HepG2 (cell line): ENCODE measurements around the gene SLC27A2. TPM values are rescaled to one million over a fixed set of nuclear protein-coding genes. Genes with fewer than 3 reads are reported as not detected.

Experiments used
- ATAC-seq: fragments of 200-7000 bp; cut with Tn5 transposase; 3 replicates; pipeline ENCODE4 v1.9.1; 2020; ENCODE audit warnings: mild to moderate bottlenecking, moderate library complexity
- BruUV-seq: library from RNA; stranded (reverse); fragments of 400-500 nt; replicated peaks from 2 replicates; lab custom pipeline; 2021; lab: Mats Ljungman, UMichigan
- CTCF ChIA-PET: fragments of 300-600 bp; formaldehyde crosslinking; extraction: SDS; loops from one replicate; lab custom pipeline; 2021; ENCODE audit warnings: low total read pairs, inconsistent platforms, low intra/inter-chr PET ratio; lab: Yijun Ruan, JAX
- POLR2A ChIA-PET: fragments of 350-600 bp; sonication (Branson Sonifier 250); formaldehyde crosslinking; loops from one replicate; lab custom pipeline; 2020; ENCODE audit warnings: antibody characterized with exemption, inconsistent platforms; lab: Yijun Ruan, JAX
- DNase-seq: peaks from one replicate; pipeline ENCODE4 v3.0.0-alpha.2; 2015; ENCODE audit warnings: low spot score
- FAIRE-seq: peaks from 3 replicates; lab custom pipeline; 2011; peaks lifted over from hg19 to GRCh38; lab: Jason Lieb, UNC
- H2AFZ ChIP-seq: one replicate; pipeline ENCODE4 v1.6.1; 2011; ENCODE audit warnings: low read length, inconsistent platforms
- H3K27ac ChIP-seq: fragments of 300-600 bp; 3 replicates; pipeline ENCODE4 v1.8.0; 2011; ENCODE audit warnings: mixed run types, mild to moderate bottlenecking, mixed read lengths, low read length, inconsistent platforms; ENCODE audit not compliant: insufficient read depth; ENCODE audit errors: extremely low read length
- H3K27me3 ChIP-seq, 2 experiments: fragments of 200-600 bp in 1 of 2; 2 replicates in 1 of 2; 3 replicates in 1 of 2; pipeline versions ENCODE4 v1.6.0 to v1.8.0; 2011; ENCODE audit warnings: low read length in 2 of 2, mild to moderate bottlenecking in 2 of 2, moderate library complexity in 2 of 2, inconsistent platforms in 1 of 2; ENCODE audit not compliant: insufficient read depth in 2 of 2, control insufficient read depth in 1 of 2
- H3K36me3 ChIP-seq, 2 experiments: fragments of 200-600 bp in 1 of 2; replicated peaks in 1 of 2; 2 replicates in 1 of 2; 3 replicates in 1 of 2; pipeline versions ENCODE4 v1.5.1 to v1.8.0; 2011; ENCODE audit warnings: low read length in 2 of 2, inconsistent platforms in 1 of 2; ENCODE audit not compliant: insufficient read depth in 2 of 2, control insufficient read depth in 1 of 2
- H3K4me1 ChIP-seq: 2 replicates; pipeline ENCODE4 v1.5.1; 2012; ENCODE audit warnings: low read length, inconsistent platforms; ENCODE audit not compliant: insufficient read depth
- H3K4me2 ChIP-seq: 2 replicates; pipeline ENCODE4 v1.6.0; 2011; ENCODE audit warnings: low read depth, low read length, inconsistent platforms
- H3K4me3 ChIP-seq, 3 experiments: fragments of 200-600 bp in 1 of 3; sonication (generic), shearing (Covaris generic) in 1 of 3; replicated peaks in 1 of 3; 2 replicates each; pipeline ENCODE4 v1.5.1; 2011 to 2016; ENCODE audit warnings: low read length in 3 of 3, inconsistent platforms in 2 of 3, low read depth in 2 of 3, mild to moderate bottlenecking in 2 of 3, control low read depth in 1 of 3, mixed read lengths in 1 of 3; ENCODE audit not compliant: insufficient read depth in 1 of 3
- H3K79me2 ChIP-seq: one replicate; pipeline ENCODE4 v1.6.1; 2011; ENCODE audit warnings: low read length, inconsistent platforms; ENCODE audit not compliant: insufficient read depth
- H3K9ac ChIP-seq: 2 replicates; pipeline ENCODE4 v1.6.0; 2011; ENCODE audit warnings: mild to moderate bottlenecking, low read depth, low read length, inconsistent platforms; ENCODE audit not compliant: insufficient read depth
- H3K9me3 ChIP-seq: 2 replicates; pipeline ENCODE4 v1.5.1; 2012; ENCODE audit warnings: mild to moderate bottlenecking, low read length
- H4K20me1 ChIP-seq: 2 replicates; pipeline ENCODE4 v1.6.0; 2011; ENCODE audit warnings: inconsistent platforms, mild to moderate bottlenecking, low read length, moderate library complexity; ENCODE audit not compliant: insufficient read depth
- ATAD3A ChIP-seq: sonication (generic); formaldehyde crosslinking; IDR thresholded peaks from 2 replicates; pipeline ENCODE4 v1.4.0; 2020; ENCODE audit warnings: missing genetic modification reagents
- FIP1L1 ChIP-seq: fragments of 200-400 bp; formaldehyde crosslinking; IDR thresholded peaks from 2 replicates; pipeline ENCODE4 v1.6.1; 2018; ENCODE audit warnings: low read depth, mild to moderate bottlenecking, low read length, moderate library complexity, borderline replicate concordance; ENCODE audit not compliant: insufficient read depth
- GLI4 ChIP-seq: sonication (generic); formaldehyde crosslinking; IDR thresholded peaks from 2 replicates; pipeline ENCODE4 v1.5.1; 2020; ENCODE audit warnings: missing genetic modification reagents, mild to moderate bottlenecking, moderate library complexity, borderline replicate concordance
- HDAC6 ChIP-seq: fragments of 200-600 bp; sonication (generic); IDR thresholded peaks from 2 replicates; pipeline ENCODE4 v1.7.0; 2017; ENCODE audit warnings: mild to moderate bottlenecking, antibody characterized with exemption, low read length, low read depth
- HOXA9 ChIP-seq: sonication (generic); formaldehyde crosslinking; IDR thresholded peaks from 2 replicates; pipeline ENCODE4 v1.8.1; 2022; ENCODE audit warnings: missing genetic modification reagents, mild to moderate bottlenecking, moderate library complexity, borderline replicate concordance
- MATR3 ChIP-seq: sonication (generic); formaldehyde crosslinking; IDR thresholded peaks from 2 replicates; pipeline ENCODE4 v1.4.0; 2020; ENCODE audit warnings: missing genetic modification reagents
- RELA ChIP-seq: sonication (generic); formaldehyde crosslinking; IDR thresholded peaks from 2 replicates; pipeline ENCODE4 v1.4.0; 2020; ENCODE audit warnings: missing genetic modification reagents
- ZC3H4 ChIP-seq: sonication (generic); formaldehyde crosslinking; IDR thresholded peaks from 2 replicates; pipeline ENCODE4 v1.4.0; 2020; ENCODE audit warnings: missing genetic modification reagents, borderline replicate concordance
- ZNF17 ChIP-seq: sonication (generic); formaldehyde crosslinking; IDR thresholded peaks from 2 replicates; pipeline ENCODE4 v1.5.0; 2020; ENCODE audit warnings: mild to moderate bottlenecking, missing genetic modification reagents
- ZNF251 ChIP-seq: sonication (generic); formaldehyde crosslinking; IDR thresholded peaks from 2 replicates; pipeline ENCODE4 v1.9.0; 2021; ENCODE audit warnings: mild to moderate bottlenecking, missing genetic modification reagents
- ZNF446 ChIP-seq: sonication (generic); formaldehyde crosslinking; IDR thresholded peaks from 2 replicates; pipeline ENCODE4 v1.5.0; 2020; ENCODE audit warnings: mild to moderate bottlenecking, missing genetic modification reagents
- ZNF451 ChIP-seq: sonication (generic); formaldehyde crosslinking; IDR thresholded peaks from 2 replicates; pipeline ENCODE4 v1.5.0; 2020; ENCODE audit warnings: mild to moderate bottlenecking, missing genetic modification reagents
- ZNF644 ChIP-seq: IDR thresholded peaks from 2 replicates; pipeline ENCODE4 v1.6.1; 2016; ENCODE audit warnings: low read depth
- ZNF883 ChIP-seq: sonication (generic); formaldehyde crosslinking; IDR thresholded peaks from 2 replicates; pipeline ENCODE4 v1.5.1; 2020; ENCODE audit warnings: mild to moderate bottlenecking, missing genetic modification reagents; ENCODE audit errors: not compliant biosample characterization
- WGBS: methylation state at CpG from one replicate; pipeline ENCODE4 v1.1.6; 2017; ENCODE audit warnings: low lambda C conversion rate; 5-methylcytosine and 5-hydroxymethylcytosine counted together
- in situ Hi-C: cut with HindIII; loops from 2 replicates; pipeline ENCODE4 v1.10.0; 2017; ENCODE audit warnings: low pct_unique_long_range_greater_than_20kb; ENCODE audit not compliant: extremely low pct_ligation_motif_present
- intact Hi-C: fragments of 100-400 bp; cut with micrococcal nuclease; formaldehyde crosslinking; loops from one replicate; pipeline ENCODE4 v1.10.0; 2022; ENCODE audit not compliant: unreplicated experiment
- polyA plus RNA-seq, 8 experiments: library from polyadenylated mRNA; depleted of rRNA in 3 of 8; stranded (reverse) in 7 of 8; unstranded in 1 of 8; fragments of >200 nt; fragmentation: Illumina TruSeq in 4 of 8; extraction: Trizol in 4 of 8; gene quantifications; 2 replicates each; pipeline versions ENCODE4 v1.2.1 to v1.2.3, GENCODE V29; 2011 to 2016; ENCODE audit warnings: low read depth in 4 of 8, missing spikeins in 1 of 8, mixed read lengths in 1 of 8; ENCODE audit not compliant: insufficient read depth in 1 of 8
- total RNA-seq, 5 experiments: library from RNA; depleted of rRNA; stranded (reverse); fragments of >200 nt; fragmentation: Illumina TruSeq; extraction: Trizol; gene quantifications; 2 replicates each; pipeline ENCODE4 v1.2.3, GENCODE V29; 2016; ENCODE audit warnings: low read depth in 1 of 5
- TF ChIP-seq, protein P1 (sequence below), 2 experiments: sonication (generic) in 1 of 2; formaldehyde crosslinking in 1 of 2; IDR thresholded peaks; 2 replicates each; pipeline versions ENCODE4 v1.4.0 to v1.6.1; 2018 to 2020; ENCODE audit warnings: missing genetic modification reagents in 2 of 2, borderline replicate concordance in 1 of 2, low read depth in 1 of 2, mild to moderate bottlenecking in 1 of 2, missing biosample characterization in 1 of 2
- TF ChIP-seq, protein P2 (sequence below): fragments of 450-650 bp; IDR thresholded peaks from 2 replicates; pipeline ENCODE4 v1.6.1; 2017
- TF ChIP-seq, protein P3 (sequence below): sonication (generic); formaldehyde crosslinking; IDR thresholded peaks from 2 replicates; pipeline ENCODE4 v1.4.0; 2020; ENCODE audit warnings: low read depth, missing genetic modification reagents
- TF ChIP-seq, protein P4 (sequence below): IDR thresholded peaks from 2 replicates; pipeline ENCODE4 v1.6.1; 2016; ENCODE audit warnings: mild to moderate bottlenecking, missing biosample characterization, missing genetic modification reagents

Gene SLC27A2
- total and polyA plus RNA-seq, 2 of the 13 experiments (the other 11 are each of a cell fraction or from before 2014, with no cell fraction given) = 14.6 to 23.4 TPM

DNA sequence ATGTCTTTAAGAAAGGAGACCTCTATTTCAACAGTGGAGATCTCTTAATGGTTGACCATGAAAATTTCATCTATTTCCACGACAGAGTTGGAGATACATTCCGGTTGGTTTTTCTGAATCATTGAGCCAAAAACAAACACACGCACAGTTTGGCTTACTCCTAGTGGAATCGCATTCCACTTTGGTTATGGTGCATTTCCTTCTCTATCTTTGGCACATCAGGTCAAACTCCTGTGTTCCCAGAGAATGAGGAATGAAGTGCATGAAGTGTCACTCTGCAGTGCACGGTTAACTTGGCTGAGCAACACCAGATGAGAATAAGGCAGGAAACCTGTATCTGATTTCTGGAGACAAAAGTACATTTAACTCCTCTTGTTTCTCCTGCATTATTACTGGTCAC, 45.1 kb downstream of the SLC27A2 start:
- no peak overlapping the region for H3K4me2 ChIP-seq
- no peaks in the 10 kb centered on the region for H3K9me3 ChIP-seq
- no peaks in the 10 kb centered on the region for H3K27me3 ChIP-seq
- no peak overlapping the region for H3K27ac ChIP-seq
- no peak for DNase-seq
- ChIA-PET CTCF (no interaction called here), POLR2A (no interaction called here)
- FAIRE-seq = no peak
- H3K4me1 ChIP-seq = peaks cover 12% of the 10 kb centered on the region
- no peak overlapping the region for H3K4me3 ChIP-seq
- TF ChIP-seq, protein P1, sequence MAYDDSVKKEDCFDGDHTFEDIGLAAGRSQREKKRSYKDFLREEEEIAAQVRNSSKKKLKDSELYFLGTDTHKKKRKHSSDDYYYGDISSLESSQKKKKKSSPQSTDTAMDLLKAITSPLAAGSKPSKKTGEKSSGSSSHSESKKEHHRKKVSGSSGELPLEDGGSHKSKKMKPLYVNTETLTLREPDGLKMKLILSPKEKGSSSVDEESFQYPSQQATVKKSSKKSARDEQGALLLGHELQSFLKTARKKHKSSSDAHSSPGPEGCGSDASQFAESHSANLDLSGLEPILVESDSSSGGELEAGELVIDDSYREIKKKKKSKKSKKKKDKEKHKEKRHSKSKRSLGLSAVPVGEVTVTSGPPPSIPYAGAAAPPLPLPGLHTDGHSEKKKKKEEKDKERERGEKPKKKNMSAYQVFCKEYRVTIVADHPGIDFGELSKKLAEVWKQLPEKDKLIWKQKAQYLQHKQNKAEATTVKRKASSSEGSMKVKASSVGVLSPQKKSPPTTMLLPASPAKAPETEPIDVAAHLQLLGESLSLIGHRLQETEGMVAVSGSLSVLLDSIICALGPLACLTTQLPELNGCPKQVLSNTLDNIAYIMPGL (CRISPR knock-in tag; IDR thresholded peaks at IDR 0.05; ENCODE audit: borderline replicate concordance in 1 of 2, low read depth in 1 of 2) = no peak
- TF ChIP-seq HDAC6 (no peak), ZNF446 (CRISPR knock-in tag) (no peak), ZNF883 (CRISPR knock-in tag) (no peak), GLI4 (no peak), HOXA9 (no peak), ZNF17 (CRISPR knock-in tag) (no peak), ZC3H4 (CRISPR knock-in tag) (no peak), ATAD3A (CRISPR knock-in tag) (no peak), MATR3 (CRISPR knock-in tag) (no peak), ZNF251 (CRISPR knock-in tag) (no peak), FIP1L1 (no peak), RELA (CRISPR knock-in tag) (no peak), ZNF451 (CRISPR knock-in tag) (no peak), ZNF644 (CRISPR knock-in tag) (no peak)
- TF ChIP-seq, protein P2, sequence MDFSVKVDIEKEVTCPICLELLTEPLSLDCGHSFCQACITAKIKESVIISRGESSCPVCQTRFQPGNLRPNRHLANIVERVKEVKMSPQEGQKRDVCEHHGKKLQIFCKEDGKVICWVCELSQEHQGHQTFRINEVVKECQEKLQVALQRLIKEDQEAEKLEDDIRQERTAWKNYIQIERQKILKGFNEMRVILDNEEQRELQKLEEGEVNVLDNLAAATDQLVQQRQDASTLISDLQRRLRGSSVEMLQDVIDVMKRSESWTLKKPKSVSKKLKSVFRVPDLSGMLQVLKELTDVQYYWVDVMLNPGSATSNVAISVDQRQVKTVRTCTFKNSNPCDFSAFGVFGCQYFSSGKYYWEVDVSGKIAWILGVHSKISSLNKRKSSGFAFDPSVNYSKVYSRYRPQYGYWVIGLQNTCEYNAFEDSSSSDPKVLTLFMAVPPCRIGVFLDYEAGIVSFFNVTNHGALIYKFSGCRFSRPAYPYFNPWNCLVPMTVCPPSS = no peak
- TF ChIP-seq, protein P3, sequence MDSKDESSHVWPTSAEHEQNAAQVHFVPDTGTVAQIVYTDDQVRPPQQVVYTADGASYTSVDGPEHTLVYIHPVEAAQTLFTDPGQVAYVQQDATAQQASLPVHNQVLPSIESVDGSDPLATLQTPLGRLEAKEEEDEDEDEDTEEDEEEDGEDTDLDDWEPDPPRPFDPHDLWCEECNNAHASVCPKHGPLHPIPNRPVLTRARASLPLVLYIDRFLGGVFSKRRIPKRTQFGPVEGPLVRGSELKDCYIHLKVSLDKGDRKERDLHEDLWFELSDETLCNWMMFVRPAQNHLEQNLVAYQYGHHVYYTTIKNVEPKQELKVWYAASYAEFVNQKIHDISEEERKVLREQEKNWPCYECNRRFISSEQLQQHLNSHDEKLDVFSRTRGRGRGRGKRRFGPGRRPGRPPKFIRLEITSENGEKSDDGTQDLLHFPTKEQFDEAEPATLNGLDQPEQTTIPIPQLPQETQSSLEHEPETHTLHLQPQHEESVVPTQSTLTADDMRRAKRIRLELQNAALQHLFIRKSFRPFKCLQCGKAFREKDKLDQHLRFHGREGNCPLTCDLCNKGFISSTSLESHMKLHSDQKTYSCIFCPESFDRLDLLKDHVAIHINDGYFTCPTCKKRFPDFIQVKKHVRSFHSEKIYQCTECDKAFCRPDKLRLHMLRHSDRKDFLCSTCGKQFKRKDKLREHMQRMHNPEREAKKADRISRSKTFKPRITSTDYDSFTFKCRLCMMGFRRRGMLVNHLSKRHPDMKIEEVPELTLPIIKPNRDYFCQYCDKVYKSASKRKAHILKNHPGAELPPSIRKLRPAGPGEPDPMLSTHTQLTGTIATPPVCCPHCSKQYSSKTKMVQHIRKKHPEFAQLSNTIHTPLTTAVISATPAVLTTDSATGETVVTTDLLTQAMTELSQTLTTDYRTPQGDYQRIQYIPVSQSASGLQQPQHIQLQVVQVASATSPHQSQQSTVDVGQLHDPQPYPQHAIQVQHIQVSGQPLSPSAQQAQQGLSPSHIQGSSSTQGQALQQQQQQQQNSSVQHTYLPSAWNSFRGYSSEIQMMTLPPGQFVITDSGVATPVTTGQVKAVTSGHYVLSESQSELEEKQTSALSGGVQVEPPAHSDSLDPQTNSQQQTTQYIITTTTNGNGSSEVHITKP (CRISPR knock-in tag) = no peak
- TF ChIP-seq, protein P4, sequence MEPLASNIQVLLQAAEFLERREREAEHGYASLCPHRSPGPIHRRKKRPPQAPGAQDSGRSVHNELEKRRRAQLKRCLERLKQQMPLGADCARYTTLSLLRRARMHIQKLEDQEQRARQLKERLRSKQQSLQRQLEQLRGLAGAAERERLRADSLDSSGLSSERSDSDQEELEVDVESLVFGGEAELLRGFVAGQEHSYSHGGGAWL = no peak
- no TSS peak for BruUV-seq
- H3K36me3 ChIP-seq = peaks cover 3 to 33% of the 10 kb centered on the region in 2 experiments
- H4K20me1 ChIP-seq = no peaks in the 10 kb centered on the region
- ATAC-seq = no peak
- intact Hi-C loops = no loop called here
- no peaks in the 10 kb centered on the region for H3K79me2 ChIP-seq
- no peak overlapping the region for H2AFZ ChIP-seq
- WGBS = 90% methylated on average over 5 of the region's 5 CpGs
- no peak overlapping the region for H3K9ac ChIP-seq
- in situ Hi-C loops = no loop called here
